Choroid plexus epithelial cell (primary cell): Measurements from ENCODE around the gene TIMP1.

Experiments
- DNase-seq: peaks from one replicate; pipeline ENCODE4 v3.0.0-alpha.2; 2010; ENCODE audit warnings: low read depth
- H3K4me3 ChIP-seq: 2 replicates; pipeline ENCODE4 v1.5.1; 2011; ENCODE audit warnings: low read depth, mild to moderate bottlenecking, control low read depth, low read length, moderate library complexity
- TF ChIP-seq, protein P1 (sequence below): conservative IDR thresholded peaks from 2 replicates; pipeline ENCODE4 v1.5.1; 2011; ENCODE audit warnings: low read depth, mild to moderate bottlenecking, control low read depth, inconsistent platforms, low read length, moderate library complexity

Gene TIMP1

GRCh38 chrX:47632666-47633065 lies 50.4 kb downstream of the TIMP1 start:
- TF ChIP-seq, protein P1, sequence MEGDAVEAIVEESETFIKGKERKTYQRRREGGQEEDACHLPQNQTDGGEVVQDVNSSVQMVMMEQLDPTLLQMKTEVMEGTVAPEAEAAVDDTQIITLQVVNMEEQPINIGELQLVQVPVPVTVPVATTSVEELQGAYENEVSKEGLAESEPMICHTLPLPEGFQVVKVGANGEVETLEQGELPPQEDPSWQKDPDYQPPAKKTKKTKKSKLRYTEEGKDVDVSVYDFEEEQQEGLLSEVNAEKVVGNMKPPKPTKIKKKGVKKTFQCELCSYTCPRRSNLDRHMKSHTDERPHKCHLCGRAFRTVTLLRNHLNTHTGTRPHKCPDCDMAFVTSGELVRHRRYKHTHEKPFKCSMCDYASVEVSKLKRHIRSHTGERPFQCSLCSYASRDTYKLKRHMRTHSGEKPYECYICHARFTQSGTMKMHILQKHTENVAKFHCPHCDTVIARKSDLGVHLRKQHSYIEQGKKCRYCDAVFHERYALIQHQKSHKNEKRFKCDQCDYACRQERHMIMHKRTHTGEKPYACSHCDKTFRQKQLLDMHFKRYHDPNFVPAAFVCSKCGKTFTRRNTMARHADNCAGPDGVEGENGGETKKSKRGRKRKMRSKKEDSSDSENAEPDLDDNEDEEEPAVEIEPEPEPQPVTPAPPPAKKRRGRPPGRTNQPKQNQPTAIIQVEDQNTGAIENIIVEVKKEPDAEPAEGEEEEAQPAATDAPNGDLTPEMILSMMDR, result no peak
- no peak overlapping the region for H3K4me3 ChIP-seq
- DNase-seq, result no peak

DNA sequence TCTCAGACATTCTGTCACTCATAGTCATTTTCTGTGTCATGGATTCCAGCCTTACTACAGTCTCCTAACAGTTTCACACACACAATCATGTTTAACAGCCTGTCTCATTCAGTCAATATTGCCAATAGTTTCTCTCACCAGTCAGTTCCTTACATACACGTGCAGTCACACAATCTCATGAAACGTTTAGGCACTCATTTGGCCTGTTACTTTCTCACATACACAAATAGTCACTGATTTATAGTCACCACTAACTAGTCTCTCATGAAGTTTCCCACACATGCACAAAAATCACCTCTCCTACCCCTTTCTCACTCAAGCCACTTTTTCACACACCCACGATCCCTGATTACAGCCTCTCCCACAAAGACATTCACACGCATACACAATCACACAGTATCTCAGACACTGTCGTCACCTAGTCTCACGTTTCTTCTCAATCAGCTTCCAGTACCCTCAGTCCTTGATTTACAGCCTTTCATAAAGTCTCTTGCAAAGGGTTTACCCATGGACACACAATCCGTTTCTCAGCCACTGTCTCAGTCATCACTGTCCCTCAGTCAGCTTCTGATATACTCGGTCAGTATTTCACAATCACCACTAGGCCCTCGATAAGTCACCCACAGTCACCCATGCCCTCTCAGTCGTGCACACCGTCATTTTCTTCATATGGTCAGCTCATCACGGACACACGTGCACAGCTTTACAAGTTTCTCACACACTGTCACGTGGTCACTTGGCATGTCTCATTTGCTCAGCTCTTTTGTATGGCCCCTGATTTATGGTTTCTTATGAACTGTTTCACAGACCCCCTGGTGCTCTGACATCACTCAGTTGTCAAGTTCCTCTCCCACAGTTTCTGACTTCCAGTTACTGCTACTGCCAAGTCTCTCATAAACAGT lies 51.7 kb downstream of the TIMP1 start:
- no peak overlapping the region for H3K4me3 ChIP-seq
- no peak for DNase-seq
- TF ChIP-seq, protein P1, result no peak

DNA sequence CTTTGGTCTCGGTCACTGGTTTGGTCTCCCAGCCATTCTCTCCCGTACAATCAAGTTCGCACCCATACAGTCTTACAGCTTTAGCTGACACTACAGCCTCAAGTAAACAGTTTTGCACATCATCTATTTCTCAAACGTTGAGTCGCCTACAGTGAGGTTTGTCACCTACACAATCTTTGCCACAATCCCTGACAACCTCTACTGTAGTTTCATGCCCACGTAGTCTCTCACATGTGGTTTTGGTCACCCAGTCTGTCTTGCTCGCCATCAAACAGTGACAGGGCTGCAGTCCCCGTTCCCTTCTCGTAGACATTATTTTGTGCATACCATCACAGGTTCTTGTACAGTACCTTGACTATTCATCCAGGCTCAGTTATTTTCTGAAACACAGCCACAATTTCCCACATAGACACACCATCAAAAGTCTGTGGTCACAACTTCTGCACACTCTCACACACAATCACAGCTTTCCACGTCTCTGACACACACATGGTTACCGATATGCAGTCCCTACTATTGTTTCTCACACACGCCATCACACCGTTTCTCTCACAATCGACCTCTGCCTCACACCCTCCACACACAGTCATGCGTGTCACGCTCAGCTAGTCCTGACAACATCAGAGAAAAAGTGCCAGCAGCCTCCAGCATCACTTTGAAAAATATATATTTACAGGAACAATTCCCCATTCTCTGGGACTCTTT lies 52.8 kb downstream of the TIMP1 start:
- H3K4me3 ChIP-seq, result no peak overlapping the region
- no peak for DNase-seq
- TF ChIP-seq, protein P1, result no peak
